ENCODE measurements around the gene TMEM255B. TPM values are rescaled to one million over a fixed set of nuclear protein-coding genes. Genes with fewer than 3 reads are reported as not detected.

The TMEM255B gene
- total RNA-seq, 1 experiment from 2014 or later = 2.8 TPM

DNA sequence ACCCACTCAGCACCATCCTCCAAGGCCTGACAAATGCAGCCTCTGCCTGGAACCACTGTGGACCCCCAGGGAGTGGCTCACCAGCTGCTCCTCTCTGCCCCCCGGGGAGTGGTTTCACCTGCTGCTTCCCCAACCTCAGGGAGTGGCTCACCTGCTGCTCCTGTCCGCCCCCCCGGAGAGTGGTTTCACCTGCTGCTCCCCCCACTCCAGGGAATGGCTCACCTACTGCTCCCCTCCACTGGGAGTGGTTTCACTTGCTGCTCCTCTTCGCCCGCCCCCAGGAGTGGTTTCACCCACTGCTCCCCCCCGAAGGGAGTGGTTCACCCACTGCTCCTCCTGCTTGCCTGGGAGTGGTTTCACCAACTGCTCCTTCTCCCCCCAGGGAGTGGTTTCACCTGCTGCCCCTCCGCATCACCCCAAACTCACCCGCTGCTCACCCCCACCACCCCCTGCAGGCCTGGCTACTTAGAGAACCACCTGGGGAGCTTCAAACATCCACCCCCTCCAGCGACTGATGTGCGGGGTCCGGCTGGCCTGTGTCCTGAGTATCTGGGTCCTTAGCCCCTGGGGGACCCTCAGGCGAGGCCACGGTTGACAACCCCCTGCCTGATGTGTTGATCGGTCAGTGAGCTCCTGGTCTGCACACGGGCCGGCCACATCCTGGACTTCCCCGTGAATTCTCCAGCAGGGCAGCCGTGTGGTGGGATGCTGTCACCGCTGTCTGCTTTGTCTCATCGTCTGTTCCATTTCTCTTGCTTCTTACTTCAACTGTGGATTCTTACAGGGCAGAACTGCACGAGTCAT is 14.6 kb upstream of the TMEM255B start:
- H4K20me1 ChIP-seq (ENCODE audit: control insufficient read depth, insufficient read depth, insufficient read length) = no peaks in the 10 kb centered on the region
- no peaks in the 10 kb centered on the region for H3K79me2 ChIP-seq (ENCODE audit: insufficient read depth, low read length)
- H3K14ac ChIP-seq (ENCODE audit: insufficient read depth, low read length) = no peak overlapping the region
- H3K23me2 ChIP-seq (ENCODE audit: insufficient read length, low read depth, low read length, poor library complexity, severe bottlenecking) = no peaks in the 10 kb centered on the region
- H3K9ac ChIP-seq (ENCODE audit: extremely low read depth, insufficient read length, low read length) = no peak overlapping the region
- H3K18ac ChIP-seq (ENCODE audit: insufficient read length, low read depth, low read length) = no peak overlapping the region
- H2BK12ac ChIP-seq (ENCODE audit: insufficient read length, low read depth, low read length) = no peak overlapping the region
- Mint-ChIP-seq H3K9me3 (no peaks in the 10 kb centered on the region; a peak in 1 of 5 replicates), H3K27ac (no peak overlapping the region; a peak in 1 of 7 replicates), H3K27me3 (ENCODE audit: low read depth) (no peaks in the 10 kb centered on the region; the same call in 1 of the 2 replicates), H3K4me3 (no peak overlapping the region), H3K4me1 (peaks cover 16 to 35% of the 10 kb centered on the region in 2 experiments), H3K36me3 (ENCODE audit: insufficient read depth in 1 of 3, low read depth in 3 of 3) (no peaks in the 10 kb centered on the region)
- no peaks in the 10 kb centered on the region for H3K79me1 ChIP-seq (ENCODE audit: insufficient read depth, low read depth, low read length, poor library complexity, severe bottlenecking)
- H4K91ac ChIP-seq (ENCODE audit: insufficient read length, low read depth, low read length) = no peak overlapping the region
- no peaks in the 10 kb centered on the region for H3K27me3 ChIP-seq (ENCODE audit: insufficient read depth, low read length)
- no peaks in the 10 kb centered on the region for H3K4me1 ChIP-seq (ENCODE audit: insufficient read depth, low read length)
- H4K8ac ChIP-seq (replicated peaks; ENCODE audit: insufficient read length, low read depth, low read length) = no peak overlapping the region
- TF ChIP-seq, protein P1, sequence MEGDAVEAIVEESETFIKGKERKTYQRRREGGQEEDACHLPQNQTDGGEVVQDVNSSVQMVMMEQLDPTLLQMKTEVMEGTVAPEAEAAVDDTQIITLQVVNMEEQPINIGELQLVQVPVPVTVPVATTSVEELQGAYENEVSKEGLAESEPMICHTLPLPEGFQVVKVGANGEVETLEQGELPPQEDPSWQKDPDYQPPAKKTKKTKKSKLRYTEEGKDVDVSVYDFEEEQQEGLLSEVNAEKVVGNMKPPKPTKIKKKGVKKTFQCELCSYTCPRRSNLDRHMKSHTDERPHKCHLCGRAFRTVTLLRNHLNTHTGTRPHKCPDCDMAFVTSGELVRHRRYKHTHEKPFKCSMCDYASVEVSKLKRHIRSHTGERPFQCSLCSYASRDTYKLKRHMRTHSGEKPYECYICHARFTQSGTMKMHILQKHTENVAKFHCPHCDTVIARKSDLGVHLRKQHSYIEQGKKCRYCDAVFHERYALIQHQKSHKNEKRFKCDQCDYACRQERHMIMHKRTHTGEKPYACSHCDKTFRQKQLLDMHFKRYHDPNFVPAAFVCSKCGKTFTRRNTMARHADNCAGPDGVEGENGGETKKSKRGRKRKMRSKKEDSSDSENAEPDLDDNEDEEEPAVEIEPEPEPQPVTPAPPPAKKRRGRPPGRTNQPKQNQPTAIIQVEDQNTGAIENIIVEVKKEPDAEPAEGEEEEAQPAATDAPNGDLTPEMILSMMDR (conservative IDR thresholded peaks at IDR 0.05) = no peak
- no peak overlapping the region for H2AK5ac ChIP-seq (ENCODE audit: insufficient read length, low read length)
- no peak overlapping the region for H2BK120ac ChIP-seq (ENCODE audit: low read depth, low read length, poor library complexity, severe bottlenecking)
- H2BK20ac ChIP-seq (ENCODE audit: low read depth, low read length, poor library complexity, severe bottlenecking) = no peak overlapping the region
- H4K5ac ChIP-seq (ENCODE audit: insufficient read length, low read depth, low read length) = no peak overlapping the region
- no peak overlapping the region for H3K4ac ChIP-seq (ENCODE audit: low read depth, low read length)
- H2BK5ac ChIP-seq (ENCODE audit: insufficient read length, low read length) = no peak overlapping the region
- no peak overlapping the region for H3K4me2 ChIP-seq (ENCODE audit: insufficient read depth, insufficient read length, low read length)
- H3K23ac ChIP-seq (ENCODE audit: insufficient read length, low read depth, low read length) = no peak overlapping the region
- no CpG with 5 or more reads among the region's 21 CpGs for WGBS (ENCODE audit: extremely low coverage, insufficient read length, low lambda C conversion rate)
- no peak overlapping the region for H3K56ac ChIP-seq (ENCODE audit: insufficient read length, low read depth, low read length)
- H3K27ac ChIP-seq (ENCODE audit: insufficient read length, low read depth, low read length) = no peak overlapping the region
- H2AFZ ChIP-seq (ENCODE audit: low read length) = no peak overlapping the region
- H3K9me3 ChIP-seq (ENCODE audit: control insufficient read depth, low read depth, low read length) = no peaks in the 10 kb centered on the region
- H2BK15ac ChIP-seq (ENCODE audit: low read depth, low read length) = no peak overlapping the region
- DNase-seq = no peak
- no peak overlapping the region for H3T11ph ChIP-seq (ENCODE audit: low read length)

Data from H9 (cell line).